GM19240 (cell line): ENCODE measurements around the gene APOBEC3F.

ENCODE experiments used
- DNase-seq: peaks from one replicate; pipeline ENCODE4 v3.0.0; 2011; ENCODE audit warnings: low spot score; ENCODE audit not compliant: insufficient read length

APOBEC3F gene

GRCh38 chr22:39091126-39092081 is 50.7 kb downstream of the APOBEC3F start:
- DNase-seq = no peak

GRCh38 chr22:39092111-39092862 is 51.6 kb downstream of the APOBEC3F start:
- no peak for DNase-seq

GRCh38 chr22:39094717-39095389 is 54.2 kb downstream of the APOBEC3F start:
- DNase-seq = no peak

- DNase-seq = no peak
Measured at GRCh38 chr22:39095971-39096370, 55.3 kb downstream of the APOBEC3F start.

- DNase-seq = no peak
Measured at GRCh38 chr22:39097098-39098020, 56.7 kb downstream of the APOBEC3F start, which contains the start of gene APOBEC3H. APOBEC3H (plus strand) TSS chr22:39097244; CDS start chr22:39100279, 3,035 bp downstream.

- peak; percentile 55 for DNase-seq
Measured at GRCh38 chr22:39098026-39098425, 57.4 kb downstream of the APOBEC3F start.

- DNase-seq = no peak
Measured at GRCh38 chr22:39098576-39098975, 57.9 kb downstream of the APOBEC3F start.

GRCh38 chr22:39101226-39101625 is 60.6 kb downstream of the APOBEC3F start:
- DNase-seq = no peak

GRCh38 chr22:39103431-39103830 is 62.8 kb downstream of the APOBEC3F start:
- DNase-seq = no peak
